CD4-positive, alpha-beta memory T cell (primary cell): ENCODE data around the gene ADGRL3. TPM values are rescaled to one million over a fixed set of nuclear protein-coding genes. Genes with fewer than 3 reads are reported as not detected.
A peak's percentile ranks its signal among the peaks of the same experiment; 100 is the strongest.
"Not testable (repeated sequence)": the region's sequence is repeated elsewhere in the genome, so short reads cannot be mapped to it uniquely, and the experiment has no call there.

ENCODE experiments used
- CTCF ChIA-PET: fragments of 350-600 bp; sonication (Branson Sonifier 250); formaldehyde crosslinking; loops from one replicate; lab custom pipeline; 2021; ENCODE audit warnings: inconsistent platforms; ENCODE audit not compliant: partially characterized antibody; lab: Charles Lee
- POLR2A ChIA-PET: fragments of 350-600 bp; sonication (Branson Sonifier 250); formaldehyde crosslinking; loops from one replicate; lab custom pipeline; 2021; ENCODE audit not compliant: partially characterized antibody; lab: Charles Lee
- DNase-seq, 5 donors: peaks; one replicate each; pipeline versions ENCODE4 v3.0.0 to v3.0.0-alpha.2; 2020 to 2022; ENCODE audit warnings: mixed read lengths in 1 of 5
- H3K27ac ChIP-seq: one replicate; pipeline ENCODE4 v1.7.0; 2013; ENCODE audit warnings: low read depth, low read length
- H3K27me3 ChIP-seq: 2 replicates; pipeline ENCODE4 v1.7.0; 2013; ENCODE audit warnings: mild to moderate bottlenecking, low read length, moderate library complexity; ENCODE audit not compliant: insufficient read depth
- H3K36me3 ChIP-seq: 2 replicates; pipeline ENCODE4 v1.7.0; 2013; ENCODE audit warnings: mild to moderate bottlenecking, low read length, moderate library complexity; ENCODE audit not compliant: insufficient read depth
- H3K4me1 ChIP-seq: 2 replicates; pipeline ENCODE4 v1.7.0; 2013; ENCODE audit warnings: mild to moderate bottlenecking, low read length, moderate library complexity; ENCODE audit not compliant: insufficient read depth
- H3K4me3 ChIP-seq, 2 donors: one replicate each; pipeline ENCODE4 v1.7.0; 2013; ENCODE audit warnings: low read length in 2 of 2, mild to moderate bottlenecking in 1 of 2
- H3K9me3 ChIP-seq, 2 donors: one replicate each; pipeline ENCODE4 v1.7.0; 2013; ENCODE audit warnings: low read length in 2 of 2, control low read depth in 1 of 2; ENCODE audit not compliant: control insufficient read depth in 1 of 2
- H3K27ac Mint-ChIP-seq, 7 donors: one replicate each; pipeline ENCODE4 v1.8.0; 2020 to 2021; ENCODE audit warnings: mixed read lengths in 7 of 7, mild to moderate bottlenecking in 6 of 7, inconsistent platforms in 3 of 7, moderate library complexity in 3 of 7
- H3K27me3 Mint-ChIP-seq, 2 donors: one replicate each; pipeline ENCODE4 v1.8.0; 2020 to 2021; ENCODE audit warnings: mixed read lengths in 2 of 2
- H3K36me3 Mint-ChIP-seq, 2 donors: one replicate each; pipeline ENCODE4 v1.8.0; 2020 to 2021; ENCODE audit warnings: mixed read lengths in 2 of 2, inconsistent platforms in 1 of 2, mild to moderate bottlenecking in 1 of 2
- H3K4me1 Mint-ChIP-seq, 4 donors: one replicate each; pipeline ENCODE4 v1.8.0; 2020 to 2021; ENCODE audit warnings: mixed read lengths in 4 of 4, mild to moderate bottlenecking in 1 of 4
- H3K4me3 Mint-ChIP-seq, 8 donors: one replicate each; pipeline ENCODE4 v1.8.0; 2020 to 2021; ENCODE audit warnings: mixed read lengths in 8 of 8, mild to moderate bottlenecking in 7 of 8, moderate library complexity in 6 of 8, inconsistent platforms in 3 of 8
- H3K9me3 Mint-ChIP-seq, 8 donors: one replicate each; pipeline ENCODE4 v1.8.0; 2020 to 2021; ENCODE audit warnings: mixed read lengths in 8 of 8, mild to moderate bottlenecking in 5 of 8, inconsistent platforms in 3 of 8, moderate library complexity in 1 of 8
- intact Hi-C: fragments of 100-400 bp; cut with micrococcal nuclease; formaldehyde crosslinking; loops from one replicate; pipeline ENCODE4 v1.15.1; 2023
- polyA plus RNA-seq, 2 donors: library from polyadenylated mRNA; unstranded; fragments of 300-500 nt; fragmentation: Illumina TruSeq; gene quantifications; one replicate each; pipeline ENCODE4 v1.2.3, GENCODE V29; 2021
- total RNA-seq, 2 experiments: library from RNA; stranded (reverse); gene quantifications; one replicate each; pipeline ENCODE4 v1.2.3, GENCODE V29; 2021

The ADGRL3 gene
- total and polyA plus RNA-seq, 4 experiments from 2014 or later: not detected

DNA sequence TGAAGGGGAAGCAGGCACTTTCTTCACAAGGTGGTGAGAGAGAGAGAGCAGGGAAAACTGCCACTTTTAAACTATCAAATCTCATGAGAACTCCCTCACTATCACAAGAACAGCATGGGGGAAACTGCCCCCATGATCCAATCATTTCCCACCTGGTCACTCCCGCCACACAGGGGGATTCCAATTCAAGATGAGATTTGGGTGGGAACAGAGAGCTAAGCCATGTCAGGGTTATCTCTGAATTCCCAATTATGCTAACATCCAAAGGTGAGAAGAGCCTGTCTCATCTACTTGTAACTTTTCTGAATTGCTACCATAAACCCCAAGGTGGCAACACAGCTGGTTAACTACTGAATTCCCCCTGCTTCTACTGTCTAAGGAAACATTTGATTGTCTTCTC is 758.5 kb downstream of the ADGRL3 start:
- intact Hi-C loops: no loop called here
- Mint-ChIP-seq H3K4me3 (no peak overlapping the region), H3K27me3 (no peaks in the 10 kb centered on the region), H3K36me3 (no peaks in the 10 kb centered on the region), H3K27ac (no peak overlapping the region), H3K9me3 (peaks cover 0 to 29% (median 6%) of the 10 kb centered on the region in 8 donors), H3K4me1 (no peaks in the 10 kb centered on the region)
- ChIA-PET CTCF (interaction anchor here (1.2 kb wide), 1 partner anchor 23 kb away, joined by 3 read pairs; no protein-coding TSS in a partner anchor), POLR2A (no interaction called here)
- Histone ChIP-seq H3K9me3 (no peaks in the 10 kb centered on the region), H3K4me1 (no peaks in the 10 kb centered on the region), H3K27me3 (no peaks in the 10 kb centered on the region), H3K4me3 (no peak overlapping the region), H3K27ac (no peak overlapping the region), H3K36me3 (no peaks in the 10 kb centered on the region)
- no peak for DNase-seq

DNA sequence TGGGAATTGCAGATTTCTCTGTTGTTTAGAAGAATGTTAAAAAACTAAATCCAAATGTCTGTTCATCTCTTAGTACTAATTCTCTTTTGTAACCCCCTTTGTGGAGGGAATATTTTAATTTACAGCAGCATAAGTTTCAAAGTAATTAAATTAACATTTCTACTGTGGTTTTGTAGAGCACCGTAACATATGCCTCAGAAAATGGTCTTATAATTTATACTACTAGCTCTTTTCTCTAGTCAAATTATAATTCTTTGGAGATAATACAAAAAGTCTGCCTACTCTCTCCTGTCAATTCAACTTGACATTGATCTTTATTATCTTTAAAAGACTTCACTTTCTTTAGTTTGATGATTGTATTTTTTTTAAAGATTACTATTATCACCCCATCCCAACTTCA is 759.0 kb downstream of the ADGRL3 start:
- DNase-seq: no peak
- Histone ChIP-seq H3K27ac (no peak overlapping the region), H3K9me3 (no peaks in the 10 kb centered on the region), H3K4me3 (no peak overlapping the region), H3K27me3 (no peaks in the 10 kb centered on the region), H3K36me3 (no peaks in the 10 kb centered on the region), H3K4me1 (no peaks in the 10 kb centered on the region)
- Mint-ChIP-seq H3K27ac (no peak overlapping the region), H3K9me3 (peaks cover 0 to 30% (median 6%) of the 10 kb centered on the region in 8 donors), H3K27me3 (no peaks in the 10 kb centered on the region), H3K4me3 (no peak overlapping the region), H3K36me3 (no peaks in the 10 kb centered on the region), H3K4me1 (no peaks in the 10 kb centered on the region)
- ChIA-PET CTCF (interaction anchor here (1.2 kb wide), 1 partner anchor 24 kb away, joined by 3 read pairs; no protein-coding TSS in a partner anchor), POLR2A (no interaction called here)
- intact Hi-C loops: no loop called here

DNA sequence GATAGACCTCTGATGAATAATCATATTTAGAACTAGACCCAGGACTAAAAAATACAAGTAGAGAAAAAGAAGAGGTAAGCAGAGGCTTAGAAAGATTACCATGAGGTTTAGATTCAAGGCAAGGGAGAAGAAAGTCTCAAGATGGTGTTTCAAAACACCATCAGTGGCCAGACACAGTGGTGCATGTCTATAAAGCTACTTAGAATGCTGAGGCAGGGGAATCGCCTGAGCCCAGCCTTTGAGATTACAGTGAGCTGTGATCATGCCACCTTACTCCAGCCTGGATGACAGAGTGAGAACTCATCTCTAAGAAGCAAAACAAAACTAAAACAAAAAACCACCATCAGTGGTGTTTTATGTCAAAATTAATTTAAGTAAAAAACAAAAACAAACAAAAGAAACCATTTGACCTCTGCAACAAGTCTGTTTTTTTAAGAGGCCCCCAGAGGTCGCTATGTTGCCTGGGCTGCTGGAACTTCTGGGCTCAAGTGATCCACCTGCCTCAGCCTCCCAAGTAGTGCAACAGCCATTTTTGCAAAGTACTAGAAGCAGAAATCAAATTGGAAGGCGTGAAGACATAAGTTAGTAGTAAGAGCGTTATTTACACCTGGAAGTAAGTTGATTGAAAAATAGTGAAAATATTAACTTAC is 784.3 kb downstream of the ADGRL3 start:
- Histone ChIP-seq H3K4me1 (no peaks in the 10 kb centered on the region), H3K4me3 (no peak overlapping the region), H3K36me3 (no peaks in the 10 kb centered on the region), H3K9me3 (peaks cover 0 to 3% of the 10 kb centered on the region in 2 donors), H3K27ac (no peak overlapping the region), H3K27me3 (no peaks in the 10 kb centered on the region)
- CTCF ChIA-PET: no interaction called here
- no peak for DNase-seq
- Mint-ChIP-seq H3K4me1 (no peaks in the 10 kb centered on the region), H3K36me3 (no peaks in the 10 kb centered on the region), H3K27ac (peak overlapping the region in 1 of 7 donors; percentile 71), H3K9me3 (peaks cover 0 to 27% (median 13%) of the 10 kb centered on the region in 8 donors), H3K27me3 (no peaks in the 10 kb centered on the region), H3K4me3 (no peak overlapping the region)
- intact Hi-C loops: no loop called here
- POLR2A ChIA-PET: no interaction called here

DNA sequence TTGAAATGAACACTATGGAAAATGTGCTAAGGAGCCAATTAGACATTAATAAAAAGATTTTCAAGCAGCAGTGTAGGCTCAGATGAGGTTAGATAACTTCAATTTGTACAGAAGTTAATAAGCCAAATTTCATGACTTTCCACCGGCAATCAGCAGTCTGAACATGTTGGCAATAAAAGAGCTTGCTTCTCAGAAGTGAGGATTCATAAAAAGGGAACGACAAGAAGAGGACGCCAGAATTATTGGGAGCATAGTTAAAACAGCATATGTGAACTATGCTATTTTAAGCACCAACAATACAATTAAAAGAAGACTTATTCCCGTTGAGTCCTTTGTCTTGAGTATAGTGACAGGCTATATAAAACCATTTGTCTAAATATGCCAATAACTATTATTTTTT is 785.3 kb downstream of the ADGRL3 start:
- Histone ChIP-seq H3K27ac (no peak overlapping the region), H3K36me3 (no peaks in the 10 kb centered on the region), H3K4me3 (no peak overlapping the region), H3K4me1 (no peaks in the 10 kb centered on the region), H3K9me3 (peaks cover 0 to 3% of the 10 kb centered on the region in 2 donors), H3K27me3 (no peaks in the 10 kb centered on the region)
- no peak overlapping the region for H3K27ac Mint-ChIP-seq
- intact Hi-C loops: no loop called here
- POLR2A ChIA-PET: no interaction called here
- H3K36me3 Mint-ChIP-seq: no peaks in the 10 kb centered on the region
- no peaks in the 10 kb centered on the region for H3K4me1 Mint-ChIP-seq
- no peak for DNase-seq
- no peaks in the 10 kb centered on the region for H3K27me3 Mint-ChIP-seq
- no peak overlapping the region for H3K4me3 Mint-ChIP-seq
- CTCF ChIA-PET: no interaction called here
- H3K9me3 Mint-ChIP-seq: peaks cover 0 to 17% (median 8%) of the 10 kb centered on the region in 8 donors

DNA sequence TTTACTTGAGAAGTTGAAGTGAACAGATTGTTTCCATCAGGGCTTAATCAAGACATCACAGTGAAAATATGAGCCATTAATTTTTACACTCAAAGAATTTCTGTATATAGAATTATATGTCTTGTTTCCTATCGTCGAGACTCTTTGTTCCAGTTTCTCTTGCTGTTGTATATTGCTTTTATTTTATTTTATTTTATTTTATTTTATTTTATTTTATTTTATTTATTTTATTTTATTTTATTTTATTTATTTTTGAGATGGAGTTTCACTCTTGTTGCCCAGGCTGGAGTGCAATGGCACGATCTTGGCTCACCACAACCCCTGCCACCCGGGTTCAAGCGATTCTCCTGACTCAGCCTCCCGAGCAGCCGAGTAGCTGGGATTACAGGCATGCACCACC is 786.8 kb downstream of the ADGRL3 start:
- POLR2A ChIA-PET, H3K4me1 Mint-ChIP-seq, H3K36me3 Mint-ChIP-seq, CTCF ChIA-PET, H3K27ac Mint-ChIP-seq, H3K27me3 Mint-ChIP-seq, H3K27me3 ChIP-seq, intact Hi-C loops, H3K4me3 ChIP-seq, H3K4me1 ChIP-seq, H3K36me3 ChIP-seq, H3K9me3 ChIP-seq, H3K27ac ChIP-seq, DNase-seq, H3K4me3 Mint-ChIP-seq: not testable (repeated sequence)
- H3K9me3 Mint-ChIP-seq: peaks cover 0 to 15% (median 9%) of the 10 kb centered on the region in 8 donors

DNA sequence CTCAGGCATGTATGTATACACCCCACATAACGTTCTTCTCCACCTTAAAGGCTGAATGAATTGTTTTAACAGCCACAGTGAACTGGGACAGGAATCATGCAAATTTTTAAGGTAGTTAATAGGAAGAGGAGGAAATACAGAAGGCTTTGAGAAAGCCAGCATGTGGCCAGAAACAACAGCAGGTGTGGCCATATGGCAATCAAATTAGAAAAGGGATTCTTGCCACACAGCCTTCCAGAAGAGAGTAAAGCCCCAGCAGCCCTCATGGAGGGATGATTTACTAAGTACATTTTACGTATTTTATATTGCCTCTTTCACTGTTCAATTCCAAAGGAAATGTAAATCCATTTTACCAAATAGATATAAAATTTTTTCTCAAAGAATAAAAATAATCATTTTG is 792.2 kb downstream of the ADGRL3 start:
- POLR2A ChIA-PET: no interaction called here
- H3K27ac ChIP-seq: no peak overlapping the region
- DNase-seq: no peak
- Mint-ChIP-seq H3K36me3 (no peaks in the 10 kb centered on the region), H3K4me3 (no peak overlapping the region), H3K27me3 (no peaks in the 10 kb centered on the region), H3K9me3 (peaks cover 0 to 12% (median 8%) of the 10 kb centered on the region in 8 donors), H3K4me1 (no peaks in the 10 kb centered on the region), H3K27ac (no peak overlapping the region)
- H3K27me3 ChIP-seq: no peaks in the 10 kb centered on the region
- intact Hi-C loops: no loop called here
- H3K36me3 ChIP-seq: no peaks in the 10 kb centered on the region
- CTCF ChIA-PET: no interaction called here
- no peaks in the 10 kb centered on the region for H3K4me1 ChIP-seq
- no peaks in the 10 kb centered on the region for H3K9me3 ChIP-seq
- H3K4me3 ChIP-seq: no peak overlapping the region

DNA sequence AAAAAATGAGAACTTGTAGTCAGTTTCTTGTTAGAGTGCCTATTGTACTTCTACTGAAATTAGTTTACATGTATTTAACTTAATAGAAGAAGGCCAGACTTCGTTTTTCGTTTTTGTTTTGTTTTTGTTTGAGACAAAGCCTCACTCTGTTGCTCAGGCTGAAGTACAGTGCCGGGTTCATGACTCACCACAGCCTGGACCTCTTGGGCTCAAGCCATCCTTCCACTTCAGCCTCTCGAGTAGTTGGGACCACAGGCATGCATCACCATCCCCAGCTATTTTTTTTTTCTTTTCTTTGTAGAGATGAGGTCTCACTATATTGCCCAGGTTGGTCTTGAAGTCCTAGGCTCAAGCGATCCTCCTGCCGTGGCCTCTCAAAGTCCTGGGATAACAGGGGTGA is 793.9 kb downstream of the ADGRL3 start:
- Mint-ChIP-seq H3K4me1 (no peaks in the 10 kb centered on the region), H3K27ac (no peak overlapping the region), H3K9me3 (peaks cover 0 to 16% (median 8%) of the 10 kb centered on the region in 8 donors), H3K27me3 (no peaks in the 10 kb centered on the region), H3K36me3 (no peaks in the 10 kb centered on the region), H3K4me3 (no peak overlapping the region)
- CTCF ChIA-PET: no interaction called here
- H3K9me3 ChIP-seq: no peaks in the 10 kb centered on the region
- H3K27ac ChIP-seq: no peak overlapping the region
- intact Hi-C loops: no loop called here
- H3K4me1 ChIP-seq: no peaks in the 10 kb centered on the region
- no peaks in the 10 kb centered on the region for H3K27me3 ChIP-seq
- H3K36me3 ChIP-seq: no peaks in the 10 kb centered on the region
- no peak overlapping the region for H3K4me3 ChIP-seq
- POLR2A ChIA-PET: no interaction called here
- no peak for DNase-seq
